IMR-90 (cell line): ENCODE data around the gene ZNF2. TPM values are rescaled to one million over a fixed set of nuclear protein-coding genes. Genes with fewer than 3 reads are reported as not detected.
"Not testable (repeated sequence)": the region's sequence is repeated elsewhere in the genome, so short reads cannot be mapped to it uniquely, and the experiment has no call there.

Source experiments
- ATAC-seq: fragments of 200-7000 bp; cut with Tn5 transposase; 2 replicates; pipeline ENCODE4 v1.9.1; 2020; ENCODE audit warnings: low read depth, mild to moderate bottlenecking, moderate library complexity
- BruUV-seq: library from RNA; stranded (reverse); fragments of 400-500 nt; replicated peaks from 2 replicates; lab custom pipeline; 2021; lab: Mats Ljungman, UMichigan
- CTCF ChIA-PET: fragments of 300-600 bp; formaldehyde crosslinking; extraction: SDS; loops from one replicate; lab custom pipeline; 2021; ENCODE audit warnings: antibody characterized with exemption; lab: Yijun Ruan, JAX
- POLR2A ChIA-PET: fragments of 300-600 bp; sonication (Branson Sonifier 250); formaldehyde crosslinking; loops from one replicate; lab custom pipeline; 2022; ENCODE audit warnings: antibody characterized with exemption; ENCODE audit not compliant: unreplicated experiment; lab: Charles Lee
- DNase-seq: peaks from one replicate; pipeline ENCODE4 v3.0.0; 2013
- H2AFZ ChIP-seq: replicated peaks from 2 replicates; pipeline ENCODE3; 2013; ENCODE audit warnings: low read length, mild to moderate bottlenecking; ENCODE audit not compliant: poor library complexity
- H2AK5ac ChIP-seq: 2 replicates; pipeline ENCODE4 v1.6.1; 2013; ENCODE audit warnings: low read depth, low read length, inconsistent platforms
- H2AK9ac ChIP-seq: replicated peaks from 2 replicates; pipeline ENCODE3; 2013; ENCODE audit warnings: mild to moderate bottlenecking, low read depth, low read length, moderate library complexity; ENCODE audit not compliant: poor library complexity
- H2BK120ac ChIP-seq: 2 replicates; pipeline ENCODE4 v1.6.1; 2013; ENCODE audit warnings: low read depth, low read length, inconsistent platforms
- H2BK15ac ChIP-seq: 3 replicates; pipeline ENCODE4 v1.6.1; 2013; ENCODE audit warnings: low read depth, low read length, inconsistent platforms
- H2BK20ac ChIP-seq: 2 replicates; pipeline ENCODE4 v1.6.1; 2013; ENCODE audit warnings: low read depth, mild to moderate bottlenecking, inconsistent platforms, low read length, moderate library complexity
- H2BK5ac ChIP-seq: 2 replicates; pipeline ENCODE4 v1.6.1; 2013; ENCODE audit warnings: mild to moderate bottlenecking, low read depth, low read length, inconsistent platforms; ENCODE audit not compliant: poor library complexity, severe bottlenecking
- H3K14ac ChIP-seq: replicated peaks from 2 replicates; pipeline ENCODE4 v1.6.1; 2013; ENCODE audit warnings: low read depth, low read length, inconsistent platforms
- H3K18ac ChIP-seq: 2 replicates; pipeline ENCODE4 v1.6.1; 2013; ENCODE audit warnings: low read depth, low read length, control low read depth
- H3K23ac ChIP-seq: 2 replicates; pipeline ENCODE4 v1.6.1; 2013; ENCODE audit warnings: low read depth, low read length, inconsistent platforms
- H3K27ac ChIP-seq: 2 replicates; pipeline ENCODE4 v1.5.1; 2013; ENCODE audit warnings: mild to moderate bottlenecking, control low read depth, low read length; ENCODE audit not compliant: insufficient read depth
- H3K27me3 ChIP-seq: 2 replicates; pipeline ENCODE4 v1.6.1; 2013; ENCODE audit warnings: low read length; ENCODE audit not compliant: control insufficient read depth, insufficient read depth
- H3K36me3 ChIP-seq: 2 replicates; pipeline ENCODE4 v1.6.1; 2013; ENCODE audit warnings: low read length, mixed read lengths; ENCODE audit not compliant: control insufficient read depth, insufficient read depth
- H3K4ac ChIP-seq: 2 replicates; pipeline ENCODE4 v1.6.1; 2013; ENCODE audit warnings: low read depth, low read length, inconsistent platforms
- H3K4me1 ChIP-seq: 2 replicates; pipeline ENCODE4 v1.6.1; 2013; ENCODE audit warnings: low read length, mixed read lengths; ENCODE audit not compliant: control insufficient read depth, insufficient read depth
- H3K4me2 ChIP-seq: 2 replicates; pipeline ENCODE4 v1.6.1; 2013; ENCODE audit warnings: low read depth, mild to moderate bottlenecking, control low read depth, low read length, moderate library complexity
- H3K4me3 ChIP-seq: 2 replicates; pipeline ENCODE4 v1.5.1; 2013; ENCODE audit warnings: low read depth, mild to moderate bottlenecking, control low read depth, low read length, moderate library complexity; ENCODE audit not compliant: insufficient read depth
- H3K56ac ChIP-seq: 2 replicates; pipeline ENCODE4 v1.6.1; 2013; ENCODE audit warnings: low read length, inconsistent platforms; ENCODE audit not compliant: insufficient read depth; ENCODE audit errors: extremely low read depth
- H3K79me1 ChIP-seq, 2 experiments: 2 replicates each; pipeline ENCODE4 v1.6.1; 2013; ENCODE audit warnings: low read length in 2 of 2, inconsistent platforms in 1 of 2, low read depth in 1 of 2
- H3K9ac ChIP-seq: 2 replicates; pipeline ENCODE4 v1.6.1; 2013; ENCODE audit warnings: low read depth, low read length, control low read depth
- H3K9me1 ChIP-seq: 2 replicates; pipeline ENCODE4 v1.6.1; 2013; ENCODE audit warnings: low read length, inconsistent platforms; ENCODE audit not compliant: insufficient read depth
- H3K9me3 ChIP-seq: 2 replicates; pipeline ENCODE4 v1.6.1; 2013; ENCODE audit warnings: low read length; ENCODE audit not compliant: control insufficient read depth, insufficient read depth
- H4K20me1 ChIP-seq: 2 replicates; pipeline ENCODE4 v1.6.1; 2013; ENCODE audit warnings: low read length, inconsistent platforms; ENCODE audit not compliant: insufficient read depth
- H4K5ac ChIP-seq: 2 replicates; pipeline ENCODE4 v1.6.1; 2013; ENCODE audit warnings: mild to moderate bottlenecking, low read depth, low read length, control low read depth
- H4K8ac ChIP-seq, 2 experiments: 2 replicates each; pipeline ENCODE4 v1.6.1; 2013; ENCODE audit warnings: low read depth in 2 of 2, low read length in 2 of 2, control low read depth in 1 of 2, inconsistent platforms in 1 of 2
- H4K91ac ChIP-seq: 2 replicates; pipeline ENCODE4 v1.6.1; 2013; ENCODE audit warnings: low read depth, low read length, inconsistent platforms; ENCODE audit not compliant: insufficient read depth
- CTCF ChIP-seq: conservative IDR thresholded peaks from 2 replicates; pipeline ENCODE4 v1.5.1; 2012; ENCODE audit warnings: mild to moderate bottlenecking, low read depth, low read length, improper control_type of control experiment
- RAD21 ChIP-seq: IDR thresholded peaks from 2 replicates; pipeline ENCODE4 v1.6.1; 2012; ENCODE audit warnings: low read length, improper control_type of control experiment
- SMC3 ChIP-seq: fragments of 150-350 bp; IDR thresholded peaks from 2 replicates; pipeline ENCODE4 v1.6.1; 2016; ENCODE audit warnings: low read depth, mild to moderate bottlenecking, antibody characterized with exemption, low read length, moderate library complexity
- WGBS, 2 experiments: methylation state at CpG; one replicate each; pipeline versions ENCODE4 v1.1.5 to v1.1.7; 2013; ENCODE audit warnings: missing lambda C conversion rate in 2 of 2; ENCODE audit not compliant: insufficient read length in 1 of 2; ENCODE audit errors: extremely low coverage in 2 of 2; 5-methylcytosine and 5-hydroxymethylcytosine counted together
- dilution Hi-C: fragments of 300-500 bp; cut with HindIII; formaldehyde crosslinking; loops from one replicate; pipeline ENCODE4 v1.14.3; 2018; ENCODE audit warnings: low sequenced_read_pairs; ENCODE audit not compliant: unreplicated experiment
- in situ Hi-C: fragments of 300-500 bp; cut with MboI; formaldehyde crosslinking; loops from 3 replicates; pipeline ENCODE4 v1.14.3; 2019; ENCODE audit warnings: low sequenced_read_pairs, inconsistent platforms, mixed read lengths
- intact Hi-C: fragments of 100-400 bp; cut with micrococcal nuclease; formaldehyde crosslinking; loops from 2 replicates; pipeline ENCODE4 v1.10.0; 2022
- polyA plus RNA-seq, 3 experiments: library from polyadenylated mRNA; depleted of rRNA; stranded (reverse); fragments of >200 nt; gene quantifications; 2 replicates each; pipeline ENCODE4 v1.2.3, GENCODE V29; 2012; ENCODE audit warnings: low replicate concordance in 1 of 3
- total RNA-seq: library from RNA; depleted of rRNA; stranded (reverse); fragments of >200 nt; gene quantifications from 2 replicates; pipeline ENCODE4 v1.2.3, GENCODE V29; 2012

ZNF2 gene
- total and polyA plus RNA-seq, 2 of the 4 experiments (the other 2 are of a cell fraction), result 2.7 to 7.3 TPM

GRCh38 chr2:95192956-95193355, 27.3 kb downstream of the ZNF2 start:
- H3K4ac ChIP-seq, H2BK15ac ChIP-seq, H3K56ac ChIP-seq, DNase-seq, H3K27me3 ChIP-seq, H3K4me1 ChIP-seq, POLR2A ChIA-PET, H2BK5ac ChIP-seq, H3K4me3 ChIP-seq, H2AK9ac ChIP-seq, dilution Hi-C loops, H3K18ac ChIP-seq, BruUV-seq, H3K4me2 ChIP-seq, H3K27ac ChIP-seq, H4K8ac ChIP-seq, H3K14ac ChIP-seq, H3K9ac ChIP-seq, H3K23ac ChIP-seq, H3K9me1 ChIP-seq, in situ Hi-C loops, H4K20me1 ChIP-seq, CTCF ChIA-PET, H3K36me3 ChIP-seq, H3K9me3 ChIP-seq, ATAC-seq, H4K91ac ChIP-seq, H2AK5ac ChIP-seq, H2BK120ac ChIP-seq, H2BK20ac ChIP-seq, H3K79me1 ChIP-seq, H2AFZ ChIP-seq, H4K5ac ChIP-seq: not testable (repeated sequence)
- WGBS, 2 experiments, result no CpG with 5 or more reads among the region's 15 CpGs
- TF ChIP-seq SMC3 (peak; percentile 28), RAD21 (peak; percentile 47), CTCF (peak; percentile 49)
- intact Hi-C loops, result loop anchor here (2.0 kb wide), 1 partner anchor 122 kb away; no protein-coding TSS in a partner anchor
